GM18499 (cell line): ENCODE measurements around the gene NFATC4.
"Not testable (repeated sequence)": the region's sequence is repeated elsewhere in the genome, so short reads cannot be mapped to it uniquely, and the experiment has no call there.

Source experiments
- ATAC-seq: cut with Tn5 transposase; IDR thresholded peaks from one replicate; pipeline ENCODE4 v1.9.1; 2021; ENCODE audit warnings: moderate number of reproducible peaks; ENCODE audit not compliant: insufficient read depth, unreplicated experiment

Gene NFATC4

DNA sequence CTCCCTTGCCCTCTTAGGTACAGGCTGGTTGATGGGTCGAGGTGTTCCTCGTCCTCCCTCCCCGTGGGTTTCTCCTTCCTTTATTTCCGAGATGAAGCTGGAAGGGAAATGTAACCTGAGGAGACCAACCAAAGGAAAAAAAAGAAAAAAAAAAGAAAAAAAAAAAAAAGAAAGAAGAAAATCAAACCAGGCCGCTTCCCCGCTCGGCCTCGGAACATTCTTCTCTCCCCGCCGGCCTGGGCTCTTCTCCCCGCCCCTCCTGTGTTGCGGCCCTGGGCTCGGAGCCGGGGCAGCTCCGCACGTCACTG is 1.6 kb upstream of the NFATC4 start:
- no peak for ATAC-seq

GRCh38 chr14:24366721-24367513 is 1.1 kb upstream of the NFATC4 start:
- ATAC-seq, result no peak

- ATAC-seq, result no peak
Measured at GRCh38 chr14:24368212-24368561, 203 bp downstream of the NFATC4 start.

- ATAC-seq, result no peak
Measured at GRCh38 chr14:24368562-24369252, 723 bp downstream of the NFATC4 start.

DNA sequence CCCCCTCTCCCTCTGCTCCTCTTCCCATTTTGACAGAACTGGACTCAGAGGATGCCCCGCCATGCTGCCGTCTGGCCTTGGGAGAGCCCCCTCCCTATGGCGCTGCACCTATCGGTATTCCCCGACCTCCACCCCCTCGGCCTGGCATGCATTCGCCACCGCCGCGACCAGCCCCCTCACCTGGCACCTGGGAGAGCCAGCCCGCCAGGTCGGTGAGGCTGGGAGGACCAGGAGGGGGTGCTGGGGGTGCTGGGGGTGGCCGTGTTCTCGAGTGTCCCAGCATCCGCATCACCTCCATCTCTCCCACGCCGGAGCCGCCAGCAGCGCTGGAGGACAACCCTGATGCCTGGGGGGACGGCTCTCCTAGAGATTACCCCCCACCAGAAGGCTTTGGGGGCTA is 1.5 kb downstream of the NFATC4 start:
- no peak for ATAC-seq

DNA sequence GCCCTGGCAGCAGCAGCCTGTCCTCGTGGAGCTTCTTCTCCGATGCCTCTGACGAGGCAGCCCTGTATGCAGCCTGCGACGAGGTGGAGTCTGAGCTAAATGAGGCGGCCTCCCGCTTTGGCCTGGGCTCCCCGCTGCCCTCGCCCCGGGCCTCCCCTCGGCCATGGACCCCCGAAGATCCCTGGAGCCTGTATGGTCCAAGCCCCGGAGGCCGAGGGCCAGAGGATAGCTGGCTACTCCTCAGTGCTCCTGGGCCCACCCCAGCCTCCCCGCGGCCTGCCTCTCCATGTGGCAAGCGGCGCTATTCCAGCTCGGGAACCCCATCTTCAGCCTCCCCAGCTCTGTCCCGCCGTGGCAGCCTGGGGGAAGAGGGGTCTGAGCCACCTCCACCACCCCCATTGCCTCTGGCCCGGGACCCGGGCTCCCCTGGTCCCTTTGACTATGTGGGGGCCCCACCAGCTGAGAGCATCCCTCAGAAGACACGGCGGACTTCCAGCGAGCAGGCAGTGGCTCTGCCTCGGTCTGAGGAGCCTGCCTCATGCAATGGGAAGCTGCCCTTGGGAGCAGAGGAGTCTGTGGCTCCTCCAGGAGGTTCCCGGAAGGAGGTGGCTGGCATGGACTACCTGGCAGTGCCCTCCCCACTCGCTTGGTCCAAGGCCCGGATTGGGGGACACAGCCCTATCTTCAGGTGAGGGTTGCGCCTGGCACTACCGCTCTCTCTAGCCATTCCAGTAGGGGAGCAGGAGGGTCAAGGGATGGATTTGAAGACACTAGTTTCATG is 2.1 kb downstream of the NFATC4 start:
- no peak for ATAC-seq

DNA sequence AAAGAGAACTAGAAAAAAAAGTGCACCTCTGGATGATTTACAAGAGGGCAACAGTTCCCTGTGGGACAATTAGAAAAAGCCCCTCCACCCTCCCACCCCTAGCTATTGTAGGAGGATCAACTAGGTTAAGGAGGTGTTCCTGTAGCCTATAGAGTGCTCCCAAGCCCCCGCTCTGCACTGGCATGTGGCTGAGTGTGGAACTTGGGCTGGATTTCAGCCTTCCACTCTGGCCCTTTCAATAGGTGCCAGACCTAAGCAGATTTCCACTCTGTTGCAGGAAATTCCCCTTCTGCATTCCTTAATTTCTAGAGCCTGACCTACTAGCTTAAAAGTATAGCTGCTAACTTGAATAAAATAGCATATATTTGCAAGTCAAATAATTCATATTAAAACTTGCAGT is 2.8 kb downstream of the NFATC4 start:
- ATAC-seq, result no peak

- ATAC-seq, result not testable (repeated sequence)
Measured at GRCh38 chr14:24371605-24372004, 3.6 kb downstream of the NFATC4 start.

DNA sequence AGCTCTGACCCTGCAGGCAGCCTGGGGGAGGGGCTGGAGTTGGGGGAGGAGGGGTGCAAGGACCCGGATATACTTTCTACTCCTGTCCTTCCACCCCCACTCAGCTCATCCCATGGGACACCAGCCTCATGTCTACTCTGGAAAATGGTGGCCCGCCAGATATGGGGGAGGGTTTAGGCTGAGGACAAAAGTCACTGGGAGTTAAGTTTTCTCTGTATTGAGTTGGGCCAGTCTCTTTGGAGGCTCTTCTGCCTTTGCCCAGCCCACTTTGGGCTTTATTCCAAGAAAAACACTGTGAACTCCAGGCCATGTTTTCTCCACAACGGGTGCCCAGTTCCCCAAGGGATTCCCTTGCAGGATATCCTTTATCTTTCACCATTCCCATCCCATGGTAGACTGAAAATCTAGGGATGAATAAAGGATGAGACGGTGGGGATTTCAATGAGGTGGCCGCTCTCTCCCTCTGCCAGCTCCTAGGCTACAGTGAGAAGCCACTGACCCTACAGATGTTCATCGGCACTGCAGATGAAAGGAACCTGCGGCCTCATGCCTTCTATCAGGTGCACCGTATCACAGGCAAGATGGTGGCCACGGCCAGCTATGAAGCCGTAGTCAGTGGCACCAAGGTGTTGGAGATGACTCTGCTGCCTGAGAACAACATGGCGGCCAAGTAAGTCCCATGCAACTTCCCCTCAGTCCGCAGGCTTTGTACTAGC is 4.9 kb downstream of the NFATC4 start:
- ATAC-seq, result no peak

- ATAC-seq, result no peak
Measured at GRCh38 chr14:24376448-24377070, 8.6 kb downstream of the NFATC4 start.

- ATAC-seq, result no peak
Measured at GRCh38 chr14:24377126-24377525, 9.1 kb downstream of the NFATC4 start.

GRCh38 chr14:24377657-24378056 is 9.7 kb downstream of the NFATC4 start:
- ATAC-seq, result no peak

DNA sequence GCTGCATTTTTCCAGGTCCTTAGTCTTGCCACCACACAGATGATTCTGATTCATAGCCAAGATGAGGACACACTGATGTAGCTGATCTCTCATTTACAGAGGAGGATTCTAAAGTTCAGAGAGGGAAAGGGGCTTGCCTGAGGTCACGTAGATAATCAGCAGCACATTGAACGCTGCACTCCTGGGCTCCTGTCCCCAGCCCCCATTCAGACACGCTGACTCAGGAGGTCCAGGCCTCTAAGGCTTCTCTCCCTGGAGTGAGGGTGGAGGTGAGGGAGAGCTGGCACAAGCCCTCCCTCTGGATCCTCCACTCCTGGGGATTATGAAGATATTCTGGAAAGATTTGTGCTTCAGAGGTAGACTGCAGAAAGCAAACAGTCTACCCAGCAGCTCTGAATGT is 10.3 kb downstream of the NFATC4 start:
- no peak for ATAC-seq

- ATAC-seq, result no peak
Measured at GRCh38 chr14:24378981-24379906, 11.3 kb downstream of the NFATC4 start.

GRCh38 chr14:24379907-24380730 is 12.1 kb downstream of the NFATC4 start:
- ATAC-seq, result no peak

- ATAC-seq, result no peak
Measured at GRCh38 chr14:24381363-24382063, 13.5 kb downstream of the NFATC4 start.

- ATAC-seq, result no peak
Measured at GRCh38 chr14:24382064-24382371, 14.0 kb downstream of the NFATC4 start.

DNA sequence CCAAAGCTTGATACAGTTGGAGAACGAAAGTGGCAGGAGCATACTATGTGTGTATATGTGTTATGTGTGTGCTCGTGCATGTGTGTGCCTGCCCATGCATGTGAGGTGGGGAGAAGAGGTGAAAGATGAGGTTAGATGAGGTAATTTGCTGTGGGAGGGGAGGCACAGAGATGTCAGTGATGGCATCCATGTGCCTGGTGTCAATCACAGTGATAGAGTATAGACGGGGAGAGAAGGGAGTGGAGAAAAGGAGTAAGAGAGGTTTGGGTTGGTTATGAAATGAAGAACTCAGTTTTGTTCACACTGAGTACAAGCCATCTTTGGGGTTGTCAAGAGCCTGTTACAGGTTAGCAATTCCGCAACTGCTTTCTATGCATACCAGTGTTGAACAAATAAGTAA is 16.2 kb downstream of the NFATC4 start:
- ATAC-seq, result no peak
